Fibroblast of skin of right quadriceps (primary cell): ENCODE measurements around the gene ANKLE1.
"Not testable (repeated sequence)": the region's sequence is repeated elsewhere in the genome, so short reads cannot be mapped to it uniquely, and the experiment has no call there.

Experiments used
- DNase-seq: peaks from one replicate; pipeline ENCODE4 v3.0.0-alpha.2; 2013

ANKLE1 gene

DNA sequence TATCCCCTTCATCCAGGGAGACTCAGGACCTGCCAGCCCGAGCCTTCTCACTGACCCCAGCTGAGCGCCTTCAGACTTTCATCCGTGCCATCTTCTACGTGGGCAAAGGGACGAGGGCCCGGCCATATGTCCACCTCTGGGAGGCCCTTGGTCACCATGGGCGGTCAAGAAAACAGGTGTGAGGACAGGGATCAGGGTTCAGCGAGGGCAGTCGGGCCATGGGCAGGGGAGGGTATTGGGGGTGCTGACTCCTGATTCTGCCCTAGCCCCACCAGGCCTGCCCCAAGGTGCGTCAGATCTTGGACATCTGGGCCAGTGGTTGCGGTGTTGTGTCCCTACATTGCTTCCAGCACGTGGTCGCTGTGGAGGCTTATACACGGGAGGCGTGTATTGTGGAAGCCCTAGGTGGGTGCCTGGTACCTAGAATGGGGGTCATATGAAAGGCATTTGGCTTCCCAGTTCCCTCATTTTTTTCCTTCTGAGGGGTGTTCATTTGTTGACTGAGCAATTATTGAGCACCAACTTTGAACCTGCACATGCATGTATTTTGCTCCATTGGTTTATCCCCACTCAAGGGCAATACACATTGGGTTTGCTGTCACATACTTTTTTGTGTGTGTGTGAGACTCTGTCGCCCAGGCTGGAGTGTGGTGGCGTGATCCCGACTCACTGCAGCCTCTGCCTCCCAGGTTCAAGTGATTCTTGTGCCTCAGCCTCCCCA, 3.9 kb downstream of the ANKLE1 start:
- DNase-seq: no peak

DNA sequence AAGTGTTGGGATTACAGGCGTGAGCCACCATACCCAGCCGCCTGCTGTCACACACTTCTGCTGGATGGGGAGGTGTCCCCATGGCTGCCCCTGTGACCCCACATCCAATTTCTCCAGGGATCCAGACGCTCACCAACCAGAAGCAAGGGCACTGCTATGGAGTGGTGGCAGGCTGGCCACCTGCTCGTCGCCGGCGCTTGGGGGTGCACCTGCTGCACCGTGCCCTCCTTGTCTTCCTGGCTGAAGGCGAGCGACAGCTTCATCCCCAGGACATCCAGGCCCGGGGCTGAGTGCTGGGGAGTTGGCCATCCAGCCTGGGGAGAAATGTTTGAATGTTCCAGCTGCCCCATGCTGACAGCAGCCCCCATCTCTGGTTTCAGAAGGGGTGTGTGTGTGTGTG, 4.6 kb downstream of the ANKLE1 start:
- no peak for DNase-seq

DNA sequence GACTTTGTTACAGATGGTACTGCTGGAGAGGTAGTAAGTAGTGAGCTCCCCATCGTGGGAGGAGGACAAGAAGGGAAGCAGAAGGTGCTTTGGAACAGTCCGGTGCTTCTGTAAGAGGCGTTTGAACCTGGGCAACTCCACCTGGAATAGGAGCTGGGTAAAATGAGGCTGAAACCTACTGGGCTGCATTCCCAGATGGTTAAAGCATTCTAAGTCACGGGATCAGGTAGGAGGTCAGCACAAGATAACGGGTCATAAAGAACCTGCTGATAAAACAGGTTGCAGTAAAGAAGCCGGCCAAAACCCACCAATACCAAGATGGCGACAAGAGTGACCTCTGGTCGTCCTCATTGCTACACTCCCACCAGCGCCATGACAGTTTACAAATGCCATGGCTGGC, 5.1 kb downstream of the ANKLE1 start:
- DNase-seq: no peak

DNA sequence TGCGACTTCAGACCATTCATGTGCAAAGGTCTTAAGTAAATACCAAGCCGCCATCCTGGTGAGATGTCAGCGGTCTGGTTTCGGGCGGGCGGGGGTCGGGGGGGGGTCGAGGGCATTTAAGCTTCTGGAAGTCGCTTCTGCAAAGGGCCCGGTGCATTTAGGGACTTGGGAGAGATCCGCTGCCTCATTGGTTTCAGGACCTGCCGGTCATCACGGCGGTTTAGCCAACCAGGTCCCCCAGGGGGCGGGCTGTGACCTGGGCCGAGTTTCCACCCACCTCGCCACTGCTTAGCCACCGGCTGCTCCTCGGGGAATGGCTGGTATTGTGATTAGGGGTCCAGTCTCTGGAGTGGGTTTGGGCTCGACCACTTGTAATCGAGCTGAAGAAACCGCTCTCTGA, 7.8 kb downstream of the ANKLE1 start:
- DNase-seq: peak; percentile 82

DNA sequence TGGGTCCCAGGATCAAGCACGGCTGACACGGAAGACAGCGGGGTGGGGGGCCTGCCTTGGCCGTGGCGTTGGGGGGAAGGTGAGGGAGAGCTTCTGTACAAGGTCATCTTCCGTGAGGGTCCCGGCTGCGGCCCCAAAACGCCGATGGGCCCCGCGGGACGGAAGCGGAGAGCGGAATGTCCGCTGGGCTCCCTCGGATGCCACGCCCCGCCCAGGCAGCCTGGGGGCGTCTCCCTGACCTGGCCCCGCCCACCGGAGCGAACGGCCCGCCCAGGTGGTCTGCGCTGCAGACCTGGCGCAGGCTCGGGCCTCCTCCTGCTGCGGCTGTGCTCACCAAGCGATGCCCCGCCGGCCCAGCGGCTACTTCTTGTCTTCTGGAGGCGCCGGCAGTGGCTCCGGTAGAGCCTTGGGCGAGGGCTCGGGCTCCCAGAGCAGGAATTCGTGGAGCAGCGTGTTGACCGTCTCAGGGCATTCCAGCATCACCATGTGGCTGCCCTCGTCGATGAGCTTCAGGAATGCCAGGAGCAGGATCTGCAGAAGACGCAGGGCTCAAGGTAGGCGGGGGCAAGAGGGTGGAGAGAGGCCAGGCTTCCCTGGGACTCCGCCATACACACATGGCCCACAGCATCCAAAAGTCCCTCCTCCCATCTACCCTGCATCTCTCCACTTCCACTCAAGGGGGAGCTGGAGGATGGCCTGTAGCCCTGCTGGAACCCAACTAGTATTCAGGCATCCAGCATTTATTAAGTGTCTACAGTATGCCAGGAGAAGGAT, 10.8 kb downstream of the ANKLE1 start:
- peak; percentile 87 for DNase-seq

DNA sequence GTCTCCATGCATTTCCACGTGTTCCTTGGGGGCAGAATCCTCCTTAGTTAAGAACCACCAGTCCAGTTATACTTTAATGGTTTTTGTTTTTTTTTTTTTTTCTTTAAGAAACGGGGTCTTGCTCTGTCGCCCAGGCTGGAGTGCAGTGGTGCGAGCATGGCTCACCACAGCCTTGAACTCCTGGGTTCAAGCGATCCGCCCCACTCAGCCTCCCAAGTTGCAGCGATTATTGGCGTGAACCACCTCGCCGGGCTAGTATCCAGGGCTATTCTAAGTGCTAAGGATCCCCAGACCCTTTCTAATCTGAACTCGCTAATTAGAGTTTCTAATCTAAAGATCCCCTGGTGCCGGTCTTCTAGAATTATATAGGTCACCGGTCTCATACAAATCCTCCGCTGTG, 11.9 kb downstream of the ANKLE1 start:
- no peak for DNase-seq

DNA sequence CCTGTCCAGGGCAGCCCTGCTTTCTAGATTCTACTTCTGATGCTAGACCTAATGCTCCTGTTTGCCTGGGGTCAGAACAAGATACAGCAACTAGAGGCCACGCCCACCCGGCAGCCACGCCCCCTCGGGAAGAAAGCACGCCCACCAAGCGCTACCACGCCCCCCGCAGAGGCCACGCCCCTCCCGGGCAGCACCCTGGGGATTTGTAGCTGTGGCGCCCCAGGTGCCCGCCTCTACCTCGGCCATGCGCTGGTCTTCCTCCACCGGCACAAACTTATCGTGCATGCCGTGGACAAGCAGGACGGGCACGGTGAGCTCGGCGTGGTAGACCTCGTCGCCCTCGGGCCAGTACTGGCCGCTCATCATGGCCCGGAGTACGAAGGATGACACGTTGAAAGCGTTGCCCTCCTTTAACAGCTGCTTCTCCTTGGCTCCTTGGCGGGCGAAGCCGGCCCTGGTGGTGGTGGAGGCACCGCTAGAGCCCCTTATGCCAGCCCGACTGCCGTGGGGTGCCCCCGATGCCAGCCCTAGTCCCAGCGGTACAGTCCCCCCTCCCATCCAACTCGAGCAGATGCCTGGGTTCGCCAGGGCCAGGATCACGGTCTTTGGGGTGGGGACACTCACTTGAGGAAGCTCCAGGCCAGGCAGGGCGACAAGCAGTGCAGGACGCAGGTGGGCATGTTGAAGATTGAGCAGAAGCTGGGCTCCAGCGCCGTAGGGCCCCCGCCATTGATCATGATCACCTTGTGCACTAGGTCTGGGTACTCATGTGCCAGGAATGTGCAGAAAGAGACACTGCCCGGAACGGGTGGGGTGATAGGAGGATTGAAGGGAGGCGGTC, 12.6 kb downstream of the ANKLE1 start:
- DNase-seq: no peak

DNA sequence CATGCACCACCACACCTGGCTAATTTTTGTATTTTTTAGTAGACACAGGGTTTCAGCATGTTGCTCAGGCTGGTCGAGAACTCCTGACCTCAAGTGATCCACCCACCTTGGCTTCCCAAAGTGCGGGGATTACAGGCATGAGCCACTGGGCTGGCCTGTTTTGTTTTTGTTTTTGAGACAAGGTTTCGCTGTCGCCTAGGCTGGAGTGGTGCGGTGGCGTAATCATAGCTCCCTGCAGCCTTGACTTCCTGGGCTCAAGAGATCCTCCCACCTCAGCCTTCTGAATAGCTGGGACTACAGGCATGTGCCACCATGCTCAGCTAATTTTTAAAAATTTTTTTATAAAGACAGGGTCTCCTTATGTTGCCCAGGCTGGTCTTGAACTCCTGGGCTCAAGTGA, 13.8 kb downstream of the ANKLE1 start:
- DNase-seq: not testable (repeated sequence)

DNA sequence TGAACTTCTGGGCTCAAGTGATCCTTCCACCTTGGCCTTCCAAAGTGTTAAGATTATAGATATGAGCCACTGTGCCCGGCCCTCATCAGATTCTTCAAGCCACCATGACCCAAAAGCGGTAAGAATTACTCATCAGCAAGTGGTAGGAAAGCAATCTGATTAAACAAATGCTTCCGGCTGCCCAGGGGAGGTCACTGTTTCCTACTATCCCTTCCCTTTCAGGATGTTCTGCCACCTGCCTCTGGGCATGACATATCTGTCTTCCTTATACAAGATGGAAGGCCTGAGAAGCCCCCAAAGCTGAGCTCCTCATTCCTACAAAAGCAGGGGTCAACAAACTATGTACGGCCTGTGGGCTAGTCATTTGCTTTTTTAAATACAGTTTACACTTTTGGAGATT, 14.6 kb downstream of the ANKLE1 start:
- DNase-seq: no peak

DNA sequence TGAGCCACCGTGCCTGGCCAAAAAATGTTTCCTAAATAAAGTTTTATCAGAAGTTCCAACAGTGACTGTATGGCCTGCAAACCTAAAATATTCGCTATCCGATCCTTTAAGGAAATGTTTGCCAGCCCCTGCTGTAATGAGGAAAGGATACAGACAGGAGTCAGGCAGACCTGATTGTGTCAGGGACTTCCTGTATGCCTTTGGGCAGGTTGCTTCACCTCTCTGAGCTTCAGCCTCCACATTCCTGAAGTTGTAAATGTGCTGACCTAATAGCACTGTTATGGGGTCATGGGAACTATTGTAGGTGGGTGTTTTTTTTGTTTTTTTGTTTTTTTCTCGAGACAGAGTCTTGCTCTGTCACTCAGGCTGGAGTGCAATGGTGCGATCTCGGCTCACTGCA, 15.3 kb downstream of the ANKLE1 start:
- no peak for DNase-seq

DNA sequence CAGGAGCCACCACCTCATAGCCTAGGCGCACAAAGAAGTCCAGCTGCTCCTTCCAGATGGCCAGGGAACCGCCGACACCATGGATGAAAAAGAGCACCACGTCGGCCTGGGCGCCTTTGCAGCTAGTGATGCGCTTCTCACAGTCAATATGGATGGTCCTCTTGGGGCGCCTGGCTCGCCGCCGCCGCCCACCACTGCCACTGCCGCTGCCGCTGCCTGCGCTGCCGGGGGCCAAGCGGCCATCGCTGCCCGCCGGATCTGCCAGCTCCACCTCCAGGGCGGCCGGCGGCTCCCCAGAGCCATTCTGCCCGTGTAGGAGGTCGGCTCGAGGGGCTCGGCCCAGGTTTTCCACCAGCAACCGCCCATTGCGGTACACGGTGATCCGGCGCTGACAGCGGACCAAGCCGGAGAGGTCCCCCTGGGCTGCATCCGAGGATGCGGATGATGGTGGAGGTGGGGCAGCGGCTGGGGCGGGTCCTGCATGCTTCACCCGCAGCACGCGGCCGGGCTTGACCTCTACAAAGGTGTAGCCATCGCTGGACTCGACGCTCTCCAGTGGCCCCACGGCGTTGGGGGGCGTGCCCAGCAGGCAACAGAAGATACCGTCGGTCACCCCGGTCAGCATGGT, 19.4 kb downstream of the ANKLE1 start:
- no peak for DNase-seq

DNA sequence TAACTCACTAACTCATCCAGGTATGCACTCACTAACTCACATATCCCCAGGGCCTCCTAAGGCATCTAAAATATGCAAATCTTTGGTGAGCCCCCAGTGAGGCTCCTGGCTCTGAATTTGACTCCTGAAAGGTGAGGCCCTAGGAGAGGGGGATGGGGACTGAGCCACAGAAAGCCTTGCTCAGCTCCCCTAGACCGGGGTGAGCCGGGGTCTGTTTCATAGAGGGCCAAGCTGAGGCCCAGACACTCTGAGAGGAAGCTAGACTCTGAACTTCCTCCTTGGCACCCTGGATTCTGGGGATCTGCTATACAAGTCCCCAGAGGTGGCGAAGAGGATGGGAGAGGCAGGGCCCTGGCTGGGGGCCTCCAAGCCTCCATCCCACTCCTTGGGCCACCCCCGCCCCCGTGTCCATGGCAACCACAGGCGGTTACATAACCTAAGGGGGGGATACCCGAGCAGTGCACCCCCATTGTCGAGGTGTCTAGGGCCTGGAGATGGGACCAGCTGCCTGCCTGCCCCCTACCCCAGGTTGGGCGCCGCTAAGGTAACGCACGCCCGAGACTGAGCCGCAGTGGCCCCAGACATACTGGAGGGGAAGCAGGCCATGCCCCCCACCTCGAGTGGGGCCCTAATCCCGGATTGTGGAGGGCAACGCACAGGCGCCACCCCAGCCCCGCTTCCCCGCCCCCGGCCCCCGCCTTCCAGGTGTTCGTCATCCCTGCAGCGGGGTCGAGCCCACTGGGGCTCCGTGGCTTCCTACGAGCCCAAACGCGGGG, 20.9 kb downstream of the ANKLE1 start:
- DNase-seq: no peak

DNA sequence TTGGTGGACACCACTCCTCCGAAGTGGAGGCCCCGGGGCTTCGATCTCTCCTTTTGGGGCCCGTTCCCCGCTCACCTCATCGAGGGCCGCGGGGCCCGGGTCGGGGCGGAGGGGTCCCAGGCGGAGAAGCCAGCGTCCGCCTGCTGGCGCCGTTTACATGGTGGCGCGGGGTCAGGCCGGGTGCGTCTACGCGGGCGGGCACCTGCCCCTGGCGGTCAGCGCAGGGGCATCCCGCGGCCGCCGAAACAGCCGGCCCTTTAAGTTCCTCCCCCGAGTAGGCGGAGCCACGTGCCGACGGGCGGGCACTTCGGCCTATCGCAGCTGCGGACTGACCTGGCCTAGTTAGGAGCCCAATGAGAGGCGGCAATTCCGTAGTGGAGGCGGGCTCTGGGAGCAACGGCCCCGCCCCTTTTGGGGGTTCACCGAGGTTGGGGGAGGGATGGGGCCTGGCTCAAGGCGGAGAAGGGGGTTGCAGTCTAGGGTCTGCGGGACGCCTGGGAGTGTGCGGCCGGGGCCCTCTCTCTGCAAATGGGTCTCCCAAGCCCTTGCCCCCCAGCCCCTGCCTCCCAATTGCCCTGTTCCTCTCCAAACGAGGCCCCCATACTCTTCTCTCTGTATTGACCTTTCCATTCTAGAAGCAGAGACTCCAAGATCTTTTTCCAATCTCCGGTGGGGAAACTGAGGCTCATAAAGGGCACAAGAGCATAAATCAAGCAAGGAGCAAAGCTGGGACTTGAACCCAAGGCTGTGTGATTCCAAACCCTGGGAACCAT, 21.7 kb downstream of the ANKLE1 start, which contains the start of gene ABHD8:
TSS of gene ABHD8 (minus strand) at position 259 of the 773 bp plus-strand sequence. CDS start 1,809 bp downstream, outside the sequence.
- peak; percentile 93 for DNase-seq

DNA sequence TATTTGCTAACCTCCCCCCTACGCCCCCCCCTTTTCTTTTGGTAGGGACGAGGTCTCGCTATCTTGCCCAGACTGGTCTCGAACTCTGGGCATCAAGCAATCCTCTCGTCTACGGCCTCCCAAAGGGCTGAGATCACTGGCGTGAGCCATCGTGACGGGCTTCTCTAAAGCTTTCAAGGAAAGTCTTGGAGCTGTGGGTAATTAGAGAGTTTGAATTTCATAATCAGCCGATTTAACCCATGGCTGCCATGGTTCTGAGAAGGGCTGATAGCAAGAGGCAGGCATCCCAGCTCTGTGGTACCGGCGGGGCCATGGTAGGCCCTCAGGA, 22.2 kb downstream of the ANKLE1 start:
- DNase-seq: no peak

DNA sequence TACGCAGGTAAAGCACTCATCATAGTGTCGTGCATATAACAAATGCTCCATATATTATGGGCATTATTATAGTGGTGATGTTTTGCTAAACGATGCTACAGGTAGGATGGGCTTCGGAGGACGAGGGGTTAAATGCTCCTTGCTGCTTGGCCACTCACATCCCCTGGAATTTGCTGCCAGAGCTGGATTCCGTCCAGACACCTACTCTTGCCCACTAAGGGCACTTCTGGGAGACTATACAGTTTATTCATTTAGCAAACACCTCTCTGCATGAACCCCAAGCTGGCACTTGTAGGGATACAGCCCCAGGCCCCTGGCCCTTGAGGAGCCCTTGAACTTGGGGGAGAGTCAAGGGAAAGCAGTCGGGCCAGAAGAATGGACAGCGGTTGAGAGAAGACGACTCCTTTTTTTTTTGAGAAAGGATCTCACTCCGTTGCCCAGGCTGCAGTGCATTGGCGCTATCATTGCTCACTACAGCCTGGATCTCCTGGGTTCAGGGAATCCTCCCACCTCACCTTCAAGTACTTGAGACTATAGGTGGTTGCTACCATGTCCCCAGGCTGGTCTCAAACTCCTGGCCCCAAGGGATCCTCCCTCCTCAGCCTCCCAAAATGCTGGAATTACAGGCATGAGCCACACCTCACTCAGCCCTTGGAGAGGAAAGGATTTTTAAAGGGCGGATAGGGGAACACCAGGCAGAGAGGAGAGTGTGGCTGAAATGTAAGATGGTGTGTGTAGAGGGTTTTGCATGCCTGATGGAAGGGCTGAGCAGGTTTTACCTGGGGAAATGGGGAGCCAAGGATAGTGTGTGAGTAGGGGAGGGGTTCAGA, 22.9 kb downstream of the ANKLE1 start:
- no peak for DNase-seq

DNA sequence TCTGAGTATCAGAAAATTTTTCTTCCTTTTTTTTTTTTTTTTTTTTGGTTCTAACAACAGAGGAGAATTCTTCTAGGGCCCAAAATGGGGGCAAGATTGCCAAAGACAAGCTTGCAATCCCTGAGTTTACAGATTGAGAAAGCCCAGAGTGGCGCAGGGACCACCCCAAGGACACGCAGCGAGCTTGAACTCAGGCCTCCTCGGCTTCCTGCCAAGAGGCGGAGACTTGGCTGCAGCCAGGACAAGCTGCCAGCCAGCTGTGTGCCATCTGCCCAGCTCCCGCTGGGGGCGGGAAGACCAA, 23.5 kb downstream of the ANKLE1 start:
- no peak for DNase-seq

DNA sequence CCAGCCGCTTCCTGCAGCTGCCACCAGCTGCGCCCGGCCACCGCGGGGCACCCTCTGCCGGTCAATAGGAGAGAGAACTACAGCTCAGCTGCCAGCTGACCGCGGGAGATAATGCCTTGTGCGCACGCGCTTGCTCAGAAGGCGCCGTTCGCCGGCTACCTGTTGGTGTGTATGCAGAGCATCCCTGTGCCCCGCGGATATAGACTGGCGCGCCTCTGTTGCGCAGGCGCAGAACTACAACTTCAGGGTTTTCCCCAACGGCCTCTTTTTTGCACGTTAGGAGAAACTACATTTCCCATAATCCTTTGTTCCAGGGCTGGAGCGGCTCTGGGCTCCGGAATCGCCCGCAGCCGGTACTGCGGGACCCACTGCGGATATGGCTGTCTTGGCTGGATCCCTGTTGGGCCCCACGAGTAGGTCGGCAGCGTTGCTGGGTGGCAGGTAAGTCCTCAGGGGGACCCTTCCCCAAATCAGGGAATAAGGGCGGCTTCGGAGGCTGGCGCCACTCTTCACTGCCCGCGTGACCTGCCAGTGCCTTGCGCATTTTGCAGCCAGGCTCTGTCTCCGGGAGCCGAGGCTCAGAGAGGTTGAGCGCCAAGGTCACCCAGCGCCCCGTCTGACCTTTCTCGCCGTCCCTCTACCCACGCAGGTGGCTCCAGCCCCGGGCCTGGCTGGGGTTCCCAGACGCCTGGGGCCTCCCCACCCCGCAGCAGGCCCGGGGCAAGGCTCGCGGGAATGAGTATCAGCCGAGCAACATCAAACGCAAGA, 24.0 kb downstream of the ANKLE1 start, which contains the start of gene MRPL34:
TSS of gene MRPL34 (plus strand) at position 356 of the 768 bp plus-strand sequence. CDS start at position 377, 21 bp downstream.
- peak; percentile 98 for DNase-seq

DNA sequence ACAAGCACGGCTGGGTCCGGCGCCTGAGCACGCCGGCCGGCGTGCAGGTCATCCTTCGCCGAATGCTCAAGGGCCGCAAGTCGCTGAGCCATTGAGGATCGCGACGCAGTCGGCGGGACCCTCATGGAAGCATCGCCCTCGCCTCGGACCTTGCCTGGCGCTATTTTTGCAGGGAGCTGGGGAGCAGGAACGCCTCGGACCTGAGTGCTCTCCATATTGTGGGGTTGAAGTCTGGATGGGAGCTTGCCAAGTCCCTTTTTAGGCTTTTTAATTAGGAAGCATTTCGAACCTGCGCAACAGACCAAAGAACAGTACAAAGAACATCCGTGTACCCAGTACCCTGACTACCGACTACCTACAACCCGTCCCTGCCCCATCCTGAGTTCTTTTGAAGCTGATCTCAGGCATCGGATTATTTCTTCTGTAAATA, 24.6 kb downstream of the ANKLE1 start:
- DNase-seq: no peak

DNA sequence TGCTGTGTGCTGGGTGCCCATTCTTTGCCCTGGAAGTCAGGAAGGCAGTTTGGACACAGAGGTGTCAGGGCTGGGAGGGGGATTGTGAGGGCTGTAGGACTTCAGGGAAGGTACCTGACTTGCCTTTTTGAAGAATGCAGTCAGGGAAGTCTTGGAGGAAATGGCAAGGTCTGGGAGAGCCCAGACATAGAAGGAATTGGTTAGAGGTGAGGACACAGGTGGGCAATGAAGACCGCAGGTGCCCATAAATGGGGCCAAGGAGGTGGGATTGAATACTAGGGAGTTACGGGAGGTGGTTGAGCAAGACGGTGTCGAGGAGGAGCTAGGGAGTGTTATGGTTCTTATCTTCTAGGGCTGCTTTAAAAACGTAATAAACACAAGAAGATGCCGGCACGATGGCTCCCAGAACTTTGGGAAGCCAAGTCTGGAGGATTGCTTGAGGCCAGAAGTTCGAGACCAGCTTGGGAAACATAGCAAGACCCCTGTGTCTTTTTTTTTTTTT, 26.2 kb downstream of the ANKLE1 start:
- DNase-seq: no peak
